ENCODE measurements around the gene MIOX. TPM values are rescaled to one million over a fixed set of nuclear protein-coding genes. Genes with fewer than 3 reads are reported as not detected.

MIOX gene
- total and polyA plus RNA-seq, 2 donors (not counting 3 experiments of a cell fraction or from before 2014, with no cell fraction given) = not detected

DNA sequence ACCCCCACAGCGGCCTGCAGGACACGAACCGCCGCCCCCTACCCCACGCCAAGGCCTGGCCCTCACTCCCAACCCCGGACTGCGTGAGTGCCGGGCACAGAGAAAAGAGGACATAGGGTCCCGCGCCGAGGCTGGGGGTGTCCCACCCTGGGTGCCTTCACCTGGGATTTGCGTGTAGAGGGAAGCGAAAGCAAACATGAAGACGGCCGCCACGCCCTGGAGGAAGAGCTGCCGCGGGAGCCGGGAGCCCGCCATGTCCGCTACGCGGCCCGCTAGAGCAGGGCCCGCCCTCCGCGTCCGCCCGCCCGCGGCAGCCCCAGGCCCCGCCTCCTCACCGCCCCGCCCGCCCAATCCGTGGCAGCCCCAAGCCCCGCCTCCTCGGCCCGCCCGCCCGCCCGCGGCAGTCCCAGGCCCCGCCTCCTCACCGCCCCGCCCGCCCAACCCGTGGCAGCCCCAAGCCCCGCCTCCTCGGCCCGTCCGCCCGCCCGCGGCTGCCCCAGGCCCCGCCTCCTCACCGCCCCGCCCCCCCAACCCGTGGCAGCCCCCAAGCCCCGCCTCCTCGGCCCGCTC is 20.8 kb downstream of the MIOX start, which contains the start of gene LMF2:
Gene LMF2 (minus strand): TSS at position 282 of the 570 bp plus-strand sequence. CDS start 27 bp downstream, at position 255.
- intact Hi-C loops (cut with micrococcal nuclease) (no loop called here), dilution Hi-C loops (cut with MboI; ENCODE audit: extremely low pct_ligation_motif_present, low sequenced_read_pairs) (no loop called here)
- Histone ChIP-seq H3K4me1 (ENCODE audit: control insufficient read depth, extremely low read depth, insufficient read depth, low read length) (peaks cover 14% of the 10 kb centered on the region), H3K9me3 (replicated peaks; ENCODE audit: control insufficient read depth, insufficient read depth, low read length) (no peaks in the 10 kb centered on the region), H3K4me2 (ENCODE audit: insufficient read depth, low read length) (peak within 1 kb of the TSS; percentile 99), H3K27me3 (ENCODE audit: control insufficient read depth in 2 of 2, insufficient read depth in 2 of 2, low read length in 2 of 2) (no peaks in the 10 kb centered on the region), H3K9me1 (replicated peaks; ENCODE audit: control insufficient read depth, extremely low read depth, insufficient read depth, low read length) (no peaks in the 10 kb centered on the region), H2AFZ (ENCODE audit: low read depth, low read length) (peak within 1 kb of the TSS; percentile 93), H3K79me2 (ENCODE audit: control insufficient read depth, insufficient read depth, low read length) (peaks cover 34% of the 10 kb centered on the region), H3K9ac (replicated peaks; ENCODE audit: extremely low read depth, insufficient read depth, low read length) (peak within 1 kb of the TSS; percentile 71), H3K36me3 (ENCODE audit: control insufficient read depth in 2 of 2, extremely low read depth in 1 of 2, insufficient read depth in 2 of 2, low read length in 2 of 2) (peaks cover 6 to 18% of the 10 kb centered on the region in 2 experiments), H4K20me1 (replicated peaks; ENCODE audit: control insufficient read depth, extremely low read depth, insufficient read depth, low read length) (no peaks in the 10 kb centered on the region), H3K27ac (ENCODE audit: insufficient read depth, low read depth, low read length) (peak within 1 kb of the TSS; percentile 72), H3K4me3 (replicated peaks in 1 of 3; ENCODE audit: insufficient read depth in 1 of 3, low read depth in 1 of 3, low read length in 3 of 3) (peak within 1 kb of the TSS; percentile 68 to 98 (median 79))
- ChIA-PET CTCF (interaction anchor here (0.5 to 3.0 kb wide), 10 partner anchors 10 to 113 kb away, joined by 3 to 34 read pairs (median 3); partner anchors contain the start of genes SCO2 and SYCE3), POLR2A (interaction anchor here (0.6 to 1.1 kb wide), 3 partner anchors 15 to 129 kb away, joined by 3 to 12 read pairs (median 4); partner anchors contain the start of gene SCO2)
- BruUV-seq (replicated peaks) = no TSS peak
- TF ChIP-seq EZH2 (IDR thresholded peaks at IDR 0.05; ENCODE audit: borderline replicate concordance, low read depth, low read length, severe bottlenecking) = no peak
- no peak for TF ChIP-seq GATA2 (IDR thresholded peaks at IDR 0.05; ENCODE audit: insufficient read depth, insufficient read length, low read depth, low read length)
- no peak for TF ChIP-seq CTCF (IDR thresholded peaks at IDR 0.05; ENCODE audit: extremely low read depth in 1 of 2, insufficient read depth in 1 of 2, low read depth in 1 of 2, low read length in 2 of 2)
- no peak for TF ChIP-seq JUN (IDR thresholded peaks at IDR 0.05; ENCODE audit: borderline replicate concordance, insufficient read depth, insufficient read length, low read depth)
- TF ChIP-seq MYC (IDR thresholded peaks at IDR 0.05; ENCODE audit: low read depth, low read length) = no peak
- peak; percentile 47 for TF ChIP-seq POLR2A (IDR thresholded peaks at IDR 0.05; ENCODE audit: low read depth, low read length)
- no peak for TF ChIP-seq FOS (IDR thresholded peaks at IDR 0.05; ENCODE audit: borderline replicate concordance, insufficient read depth, low read length)
- TF ChIP-seq POLR2AphosphoS5 (IDR thresholded peaks at IDR 0.05; ENCODE audit: insufficient read depth, low read depth, low read length) = peak; percentile 62
- TF ChIP-seq, protein P1, sequence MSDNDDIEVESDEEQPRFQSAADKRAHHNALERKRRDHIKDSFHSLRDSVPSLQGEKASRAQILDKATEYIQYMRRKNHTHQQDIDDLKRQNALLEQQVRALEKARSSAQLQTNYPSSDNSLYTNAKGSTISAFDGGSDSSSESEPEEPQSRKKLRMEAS (IDR thresholded peaks at IDR 0.05; ENCODE audit: insufficient read depth, insufficient read length) = no peak
- FAIRE-seq (no peak), DNase-seq (ENCODE audit: low read depth, low spot score) (peak; percentile 76)
